NCI-H2196 treated with DMSO at 0.1 percent for 48 hours (cell line): ENCODE results near the gene RAB7A.
"Not testable (repeated sequence)": the region's sequence is repeated elsewhere in the genome, so short reads cannot be mapped to it uniquely, and the experiment has no call there.

Experiments
- DNase-seq: peaks from one replicate; lab custom pipeline; 2025; ENCODE audit not compliant: unreplicated experiment; lab: John Stamatoyannopoulos, UW

Gene RAB7A

DNA sequence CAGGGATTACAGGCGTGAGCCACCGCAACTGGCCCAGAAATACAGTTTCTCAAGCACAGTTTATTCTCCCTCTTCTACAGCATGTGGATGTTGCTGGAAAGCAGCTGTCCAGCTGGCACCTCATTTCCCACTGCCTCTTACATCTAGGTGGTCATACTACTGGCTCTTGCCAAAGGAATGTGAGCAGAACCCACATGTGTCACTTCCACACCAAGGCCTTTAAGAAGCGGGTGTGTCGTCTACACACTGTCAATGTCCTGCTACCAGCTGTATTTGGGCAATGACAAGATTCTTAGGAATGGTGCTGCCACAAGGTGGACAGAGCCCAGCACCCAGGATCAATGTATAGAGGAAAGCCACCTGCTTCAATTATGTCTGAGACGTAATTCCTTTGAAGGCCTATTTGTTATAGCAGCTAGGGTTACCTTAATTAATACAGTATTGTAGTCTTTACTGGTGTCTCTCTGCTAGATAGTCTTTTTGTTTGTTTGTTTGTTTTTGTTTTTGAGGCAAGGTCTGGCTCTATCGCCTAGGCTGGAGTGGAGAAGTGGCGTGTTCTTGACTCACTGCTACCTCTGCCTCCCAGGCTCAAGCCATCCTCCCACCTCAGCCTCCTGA is 15.1 kb upstream of the RAB7A start:
- no peak for DNase-seq

DNA sequence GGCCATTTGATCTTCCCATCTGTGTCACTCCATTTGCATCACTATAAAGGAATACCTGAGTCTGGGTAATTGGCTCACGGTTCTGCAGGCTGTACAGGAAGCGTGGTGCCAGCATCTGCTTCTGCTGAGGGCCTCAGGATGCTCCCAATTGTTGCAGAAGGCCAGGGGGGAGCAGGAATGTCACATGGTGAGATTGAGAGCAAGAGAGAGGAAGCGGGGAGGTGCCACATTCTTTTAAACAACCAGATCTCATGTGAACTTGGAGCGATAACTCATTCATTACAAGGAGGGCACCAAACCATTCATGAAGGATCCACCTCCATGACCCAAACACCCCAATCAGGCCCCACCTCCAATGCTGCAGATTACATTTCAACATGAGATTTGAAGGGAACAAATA is 13.1 kb upstream of the RAB7A start:
- no peak for DNase-seq

DNA sequence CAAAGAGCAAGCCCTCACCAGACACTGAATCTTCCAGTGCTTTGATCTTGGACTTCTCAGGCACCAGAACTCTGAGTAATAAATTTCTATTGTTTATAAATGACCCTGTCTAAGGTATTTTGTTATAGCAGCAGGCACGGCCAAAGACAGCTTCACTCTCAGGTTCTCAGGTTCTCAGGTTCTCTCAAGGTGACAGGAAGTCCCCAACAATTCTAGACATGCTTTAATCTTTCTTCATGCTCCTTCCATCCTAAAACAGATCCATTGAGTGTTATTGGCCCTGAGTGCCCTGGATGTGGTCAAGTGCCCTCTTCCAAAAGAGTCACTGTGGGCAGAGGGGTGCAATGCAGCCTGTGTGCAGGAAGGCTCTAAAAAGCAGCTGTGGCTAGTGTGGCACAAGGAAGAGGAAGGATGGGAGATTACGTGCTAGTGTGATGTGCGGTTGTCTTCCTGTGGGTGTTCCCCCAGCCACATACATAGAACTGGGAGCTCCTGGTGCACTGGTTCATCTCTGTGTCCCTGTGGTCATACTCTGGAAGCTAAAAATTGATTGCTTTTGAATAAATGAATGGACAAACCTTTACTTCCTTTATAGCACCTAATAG is 11.0 kb upstream of the RAB7A start:
- no peak for DNase-seq

DNA sequence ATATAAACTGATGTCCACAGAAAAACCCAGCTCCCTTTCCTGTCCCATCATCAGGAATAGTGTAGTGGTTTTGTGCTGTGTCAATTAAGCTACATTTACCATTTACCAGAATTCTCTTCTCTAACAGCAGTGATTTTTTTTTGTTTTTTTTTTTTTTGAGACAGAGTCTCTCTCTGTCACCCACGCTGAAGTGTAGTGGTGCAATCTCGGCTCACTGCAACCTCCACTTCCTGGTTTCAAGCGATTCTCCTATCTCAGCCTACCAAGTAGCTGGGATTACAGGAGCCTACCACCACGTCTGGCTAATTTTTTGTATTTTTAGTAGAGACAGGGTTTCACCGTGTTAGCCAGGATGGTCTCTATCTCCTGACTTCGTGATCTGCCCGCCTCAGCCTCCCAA is 7.1 kb upstream of the RAB7A start:
- DNase-seq: not testable (repeated sequence)

DNA sequence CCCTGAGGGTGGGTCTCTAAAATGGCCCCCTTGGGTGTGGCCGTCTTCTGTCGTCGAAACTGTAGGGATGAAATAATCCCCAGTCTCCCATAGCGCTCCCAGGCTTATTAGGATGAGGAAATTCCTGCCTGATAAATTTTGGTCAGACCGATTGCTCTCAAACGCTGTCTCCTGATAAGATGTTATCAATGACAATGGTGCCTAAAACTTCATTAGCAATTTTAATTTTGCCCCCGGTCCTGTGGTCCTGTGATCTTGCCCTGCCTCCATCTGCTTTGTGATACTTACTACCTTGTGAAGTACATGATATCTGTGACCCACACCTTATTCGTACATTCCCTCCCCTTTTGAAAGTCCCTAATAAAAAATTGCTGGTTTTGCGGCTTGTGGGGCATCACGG is 5.1 kb upstream of the RAB7A start:
- DNase-seq: no peak

DNA sequence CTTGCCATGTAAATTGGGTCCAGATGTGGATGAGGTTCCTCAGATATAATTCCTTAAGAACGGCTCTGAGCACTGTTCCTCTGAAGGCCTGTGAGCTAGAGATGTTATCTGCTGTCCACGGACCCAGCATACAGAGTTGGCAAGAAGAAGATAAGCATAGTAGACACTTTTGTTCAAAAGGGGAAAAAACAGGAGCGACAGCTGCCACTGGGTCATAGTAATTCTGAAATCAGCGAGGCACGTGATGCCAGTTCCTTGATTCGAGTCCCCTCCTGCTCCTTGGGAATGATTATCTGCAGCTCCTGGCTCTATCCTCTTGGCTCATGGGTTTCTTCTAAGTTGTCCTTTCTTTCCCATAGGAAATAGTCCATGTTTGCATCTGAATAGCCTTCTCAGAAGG is 2.5 kb upstream of the RAB7A start:
- no peak for DNase-seq

DNA sequence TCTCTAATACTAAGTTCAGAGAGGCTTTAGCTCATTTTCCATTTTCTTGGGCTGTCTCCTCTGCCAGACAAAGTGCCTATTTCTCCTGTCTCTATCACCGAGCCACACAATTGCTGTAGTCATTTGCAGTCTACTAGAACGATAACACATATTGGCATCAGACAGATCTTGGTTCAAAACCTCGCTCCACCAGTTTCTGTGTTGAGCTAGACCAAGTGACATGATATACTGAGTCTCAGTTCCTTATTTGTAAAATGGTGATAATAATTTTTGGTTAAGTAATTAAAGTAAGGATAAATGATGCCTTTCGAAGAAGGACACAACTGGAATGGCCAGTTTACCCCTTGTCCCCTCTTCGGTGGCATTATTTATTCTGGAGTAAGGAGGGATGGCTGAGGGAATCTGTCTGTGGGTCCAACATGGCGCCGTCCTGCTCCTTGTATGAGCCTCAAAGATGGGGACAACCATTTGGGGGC is 398 bp upstream of the RAB7A start:
- no peak for DNase-seq

DNA sequence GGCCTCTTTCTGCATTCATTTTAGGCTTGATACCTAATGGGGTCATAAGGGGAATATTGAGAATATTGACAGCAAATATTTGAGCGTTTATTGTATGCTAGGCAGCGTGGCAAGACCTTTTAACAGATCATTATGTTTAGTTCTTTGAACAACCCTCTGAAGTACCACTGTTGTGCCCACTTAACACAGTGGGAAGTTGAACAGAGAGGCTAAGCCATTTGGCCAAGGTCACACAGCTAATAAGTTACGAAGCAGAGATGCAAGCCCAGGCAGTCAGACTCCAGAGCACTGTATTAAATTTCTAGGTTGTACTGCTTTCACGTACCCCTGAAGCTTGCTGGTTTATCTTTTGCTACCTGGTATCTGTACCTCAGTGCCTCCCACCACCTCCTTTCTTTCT is 1.1 kb downstream of the RAB7A start:
- DNase-seq: no peak

DNA sequence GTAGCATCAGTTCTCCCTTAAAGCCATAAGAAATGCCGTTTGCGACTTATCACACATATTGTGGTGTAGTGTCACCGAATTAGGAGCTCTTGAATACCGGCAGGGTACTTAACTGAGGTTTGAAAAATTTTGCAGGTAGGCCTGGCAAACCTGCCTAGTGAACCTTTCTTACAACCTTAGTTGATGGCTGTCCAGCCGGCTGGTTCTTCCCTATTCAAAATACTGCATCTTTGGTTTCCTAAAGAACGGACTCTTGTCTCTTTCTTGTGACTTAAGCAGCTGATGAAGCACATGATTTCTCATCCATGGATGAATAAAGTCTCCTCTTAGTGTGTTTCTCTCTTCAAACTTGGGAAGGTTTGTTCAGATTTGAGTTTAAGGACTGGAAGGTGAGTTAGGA is 1.5 kb downstream of the RAB7A start:
- no peak for DNase-seq

DNA sequence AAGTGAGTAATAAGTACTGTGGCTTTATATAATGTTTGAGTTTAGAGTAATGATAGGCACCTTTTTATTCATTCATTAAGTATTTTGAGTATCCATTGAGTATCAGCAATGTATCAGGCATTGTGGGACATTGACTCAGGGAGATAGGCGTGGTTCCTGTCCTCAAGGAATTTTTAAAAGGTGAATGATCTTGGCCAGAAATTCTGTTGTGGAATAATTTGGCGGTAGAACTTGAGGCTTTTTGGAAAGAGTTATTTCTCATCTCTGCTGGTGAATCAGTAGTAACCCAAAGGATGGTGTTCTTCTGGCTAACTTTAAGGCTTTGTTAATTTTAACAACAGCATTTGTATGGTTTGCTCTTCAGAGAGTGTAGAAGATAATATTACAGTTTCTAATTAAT is 2.0 kb downstream of the RAB7A start:
- no peak for DNase-seq

DNA sequence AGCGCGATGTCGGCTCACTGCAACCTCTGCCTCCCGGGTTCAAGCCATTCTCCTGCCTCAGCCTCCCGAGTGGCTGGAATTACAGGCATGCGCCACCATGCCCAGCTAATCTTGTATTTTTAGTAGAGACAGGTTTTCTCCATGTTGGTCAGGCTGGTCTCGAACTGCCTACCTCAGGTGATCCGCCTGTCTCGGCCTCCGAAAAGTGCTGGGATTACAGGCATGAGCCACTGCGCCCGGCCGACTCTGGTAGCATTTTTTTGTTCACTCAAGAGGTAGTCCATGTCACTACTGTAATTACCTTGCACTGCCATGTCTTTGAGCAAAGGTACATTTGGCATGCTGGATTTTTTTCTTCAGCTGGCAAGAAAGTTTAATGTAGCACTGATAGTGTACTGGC is 2.5 kb downstream of the RAB7A start:
- not testable (repeated sequence) for DNase-seq

DNA sequence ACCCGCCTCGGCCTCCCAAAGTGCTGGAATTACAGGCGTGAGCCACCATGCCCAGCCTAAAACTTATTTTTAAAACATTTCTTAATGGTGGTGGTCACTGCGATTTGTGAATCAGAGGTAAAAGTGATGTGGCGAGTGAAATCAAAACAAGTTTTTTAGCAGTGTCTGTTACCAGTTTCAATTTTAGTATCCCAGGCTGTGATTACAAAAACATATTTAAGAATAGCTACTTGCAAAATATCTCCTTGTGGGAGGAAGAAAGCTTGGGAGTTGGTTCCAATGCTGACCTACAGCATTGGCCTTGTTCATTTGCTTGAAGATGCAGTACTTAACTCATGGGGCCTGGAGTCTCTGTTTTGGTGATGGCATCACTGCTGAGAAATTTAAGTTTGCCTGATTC is 4.5 kb downstream of the RAB7A start:
- DNase-seq: no peak

DNA sequence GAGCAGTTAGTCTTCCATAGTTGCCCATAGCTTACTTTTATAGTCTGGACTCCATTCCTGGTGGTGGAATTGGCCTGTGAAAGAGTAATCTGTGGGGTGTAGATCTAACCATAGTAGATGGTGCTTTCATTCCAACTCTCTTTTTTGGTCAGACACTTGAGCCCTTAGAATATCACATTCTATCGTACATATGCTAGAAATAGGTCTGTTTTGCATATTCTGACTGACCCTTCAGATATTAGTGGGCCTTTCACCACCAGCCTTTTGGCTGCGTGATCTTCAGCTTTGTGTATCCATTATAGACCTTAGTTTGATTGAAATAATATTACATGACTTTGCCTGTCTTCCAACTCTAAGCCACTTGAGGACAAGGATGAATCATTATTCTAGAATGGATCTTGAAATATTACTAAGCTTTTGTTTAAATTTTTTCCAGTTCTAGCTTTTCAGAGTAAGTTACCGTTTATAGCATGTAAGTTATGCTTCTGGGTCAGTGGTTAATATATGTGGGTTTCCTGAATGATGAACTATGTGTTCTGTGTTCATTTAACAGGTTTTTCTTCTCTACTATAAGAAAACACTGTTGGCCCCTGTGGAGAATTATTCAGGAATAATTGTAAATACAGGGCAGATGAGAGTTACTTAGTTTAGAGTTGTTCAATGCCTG is 8.7 kb downstream of the RAB7A start:
- no peak for DNase-seq

DNA sequence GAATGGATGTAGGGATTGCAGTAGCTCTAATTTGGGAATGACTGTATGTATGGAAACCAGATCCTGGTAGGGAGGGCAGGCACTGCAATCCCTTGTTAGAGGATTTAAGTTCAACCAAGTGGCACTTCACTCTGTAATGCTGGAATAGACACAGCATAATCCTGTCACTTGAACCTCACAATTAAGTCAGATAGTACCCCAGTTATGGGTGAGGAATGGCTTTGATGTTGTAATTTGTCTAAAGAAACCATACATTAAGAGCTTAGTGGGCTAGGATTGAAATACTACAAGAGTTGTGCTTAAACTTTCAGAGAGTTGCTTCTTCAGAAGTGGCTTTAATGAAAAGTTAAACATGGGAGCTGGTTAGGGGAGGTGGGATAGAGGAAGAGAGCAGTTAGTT is 9.3 kb downstream of the RAB7A start:
- DNase-seq: no peak

DNA sequence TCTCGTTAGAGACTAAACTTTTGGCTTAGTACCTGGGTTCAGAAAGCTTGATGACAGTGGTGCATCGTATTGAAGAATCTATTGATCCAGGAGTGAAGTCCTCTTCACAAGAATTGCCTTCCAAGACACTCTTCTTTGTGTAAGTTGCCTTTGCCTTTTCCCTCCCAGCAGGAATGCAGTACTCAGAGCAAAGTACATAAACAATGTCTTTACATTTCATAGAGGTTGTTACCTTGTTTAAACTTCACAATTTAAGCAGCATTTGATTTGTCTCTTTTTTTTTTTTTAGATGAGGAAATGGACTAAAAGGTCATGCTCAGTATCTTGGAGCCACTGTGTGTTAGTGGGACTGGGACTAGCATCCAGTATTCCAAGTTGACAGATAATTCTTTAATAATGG is 9.9 kb downstream of the RAB7A start:
- no peak for DNase-seq

DNA sequence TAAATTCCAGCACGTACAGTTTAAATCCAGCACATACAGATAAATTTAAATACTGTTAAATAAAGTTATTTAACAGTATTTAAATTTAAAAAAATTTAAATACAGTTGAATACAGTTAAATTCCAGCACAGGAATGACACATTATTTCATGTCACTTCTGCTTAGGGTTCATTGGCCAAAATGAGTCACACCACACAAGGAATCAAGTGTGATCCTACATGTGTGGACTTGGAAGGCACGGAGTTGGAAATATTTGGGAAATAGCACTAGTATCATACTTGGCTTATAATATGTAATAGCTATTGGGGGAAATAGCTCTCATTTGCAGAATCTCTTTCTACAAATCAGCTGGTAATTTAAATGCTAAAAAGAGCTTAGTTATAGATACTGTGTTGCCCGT is 10.6 kb downstream of the RAB7A start:
- DNase-seq: no peak

DNA sequence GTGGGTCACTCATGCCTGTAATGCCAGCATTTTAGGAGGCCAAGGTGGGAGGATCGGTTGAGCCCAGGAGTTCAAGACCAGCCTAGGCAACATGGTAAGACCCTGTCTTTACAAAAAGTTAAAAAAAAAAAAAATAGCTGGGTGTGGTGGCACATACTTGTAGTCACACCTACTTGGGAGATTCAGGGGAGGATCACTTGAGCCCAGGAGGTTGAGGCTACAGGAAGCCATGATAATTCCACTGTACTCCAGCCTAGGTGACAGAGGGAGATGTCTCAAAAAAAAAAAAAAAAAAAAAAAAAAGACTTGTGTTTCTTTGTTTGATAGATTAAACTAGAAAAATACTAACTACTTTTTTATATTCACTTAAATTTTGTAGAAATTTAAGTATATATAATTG is 14.6 kb downstream of the RAB7A start:
- DNase-seq: no peak

DNA sequence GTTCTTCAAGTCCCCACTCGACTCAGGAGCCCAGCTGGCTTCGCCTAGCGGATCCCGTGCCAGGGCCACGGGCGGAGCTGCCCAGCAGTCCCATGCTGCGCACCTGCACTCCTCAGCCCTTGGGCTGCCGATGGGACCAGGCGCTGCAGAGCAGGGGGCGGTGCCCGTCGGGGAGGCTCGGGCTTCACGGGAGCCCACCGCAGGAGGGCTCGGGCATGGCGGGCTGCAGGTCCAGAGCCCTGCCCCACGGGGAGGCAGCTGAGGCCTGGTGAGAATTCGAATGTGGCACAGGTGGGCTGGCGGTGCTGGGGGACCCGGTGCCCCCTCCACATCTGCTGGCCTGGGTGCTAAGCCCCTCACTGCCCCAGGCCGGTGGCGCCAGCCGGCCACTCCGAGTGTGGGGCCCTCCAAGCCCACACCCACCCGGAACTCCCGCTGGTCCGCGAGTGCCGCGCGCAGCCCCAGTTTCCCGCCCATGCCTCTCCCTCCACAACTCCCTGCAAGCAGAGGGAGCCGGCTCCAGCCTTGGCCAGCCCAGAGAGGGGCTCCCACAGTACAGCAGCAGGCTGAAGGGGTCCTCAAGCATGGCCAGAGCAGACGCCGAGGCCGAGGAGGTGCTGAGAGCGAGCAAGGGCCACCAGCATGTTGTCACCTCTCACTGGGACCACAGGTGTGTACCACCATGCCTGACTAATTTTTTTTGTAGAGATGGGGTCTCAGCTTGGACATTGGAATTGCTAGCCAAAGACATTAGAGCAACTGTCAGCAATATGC is 17.0 kb downstream of the RAB7A start:
- no peak for DNase-seq

DNA sequence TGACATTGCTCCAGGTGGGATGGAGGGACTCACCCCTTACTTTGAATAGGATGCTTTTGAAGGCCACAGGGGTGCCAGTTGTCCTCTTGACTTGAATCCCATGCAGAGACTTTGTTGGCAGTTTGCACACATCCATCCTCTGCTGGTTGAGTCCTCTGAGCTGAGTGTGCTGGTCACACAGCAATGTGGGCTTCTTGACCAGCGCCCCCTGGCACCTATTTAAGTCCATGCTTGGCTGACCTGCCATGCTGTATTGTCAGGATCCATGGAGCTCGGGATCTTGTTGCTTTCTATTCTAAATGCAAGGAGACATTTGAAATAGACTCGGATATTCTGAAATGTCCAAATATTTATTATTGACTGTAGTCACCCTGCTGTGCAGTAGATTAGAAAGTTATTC is 19.8 kb downstream of the RAB7A start:
- DNase-seq: no peak

DNA sequence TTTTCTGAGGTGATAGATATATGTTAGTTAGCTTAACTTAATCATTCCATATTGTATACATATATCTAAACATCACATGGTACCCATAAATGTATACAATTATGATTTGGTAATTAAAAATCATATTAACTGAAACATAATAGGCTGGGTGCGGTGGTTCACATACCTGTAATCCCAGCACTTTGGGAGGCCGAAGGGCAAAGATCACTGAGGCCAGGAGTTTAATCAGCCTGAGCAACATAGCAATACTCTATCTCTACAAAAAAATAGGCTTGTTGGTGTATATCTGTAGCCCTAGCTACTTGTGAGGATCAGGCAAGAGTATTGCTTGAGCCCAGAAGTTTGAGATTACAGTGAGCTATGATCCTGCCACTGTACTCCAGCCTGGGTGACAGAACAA is 20.9 kb downstream of the RAB7A start:
- no peak for DNase-seq

DNA sequence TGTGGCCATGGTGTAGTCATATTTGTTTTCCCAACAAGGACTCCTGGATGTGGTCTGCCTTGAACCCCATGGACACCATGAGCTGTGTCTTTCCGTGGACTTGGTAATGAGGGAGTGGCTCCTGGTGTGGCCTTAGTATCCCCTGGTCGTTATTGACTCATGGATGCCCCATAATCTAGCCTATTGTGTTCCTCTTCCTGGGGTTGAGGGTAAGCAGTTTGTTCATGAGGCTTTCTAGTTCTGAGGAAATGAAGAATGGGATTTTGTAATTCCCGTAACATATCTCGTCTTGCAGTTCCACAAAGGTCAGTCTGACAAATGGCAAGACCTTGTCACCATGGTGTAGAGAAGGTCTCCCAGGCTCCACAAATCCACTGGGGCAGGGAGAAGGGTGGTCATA is 22.6 kb downstream of the RAB7A start:
- no peak for DNase-seq

DNA sequence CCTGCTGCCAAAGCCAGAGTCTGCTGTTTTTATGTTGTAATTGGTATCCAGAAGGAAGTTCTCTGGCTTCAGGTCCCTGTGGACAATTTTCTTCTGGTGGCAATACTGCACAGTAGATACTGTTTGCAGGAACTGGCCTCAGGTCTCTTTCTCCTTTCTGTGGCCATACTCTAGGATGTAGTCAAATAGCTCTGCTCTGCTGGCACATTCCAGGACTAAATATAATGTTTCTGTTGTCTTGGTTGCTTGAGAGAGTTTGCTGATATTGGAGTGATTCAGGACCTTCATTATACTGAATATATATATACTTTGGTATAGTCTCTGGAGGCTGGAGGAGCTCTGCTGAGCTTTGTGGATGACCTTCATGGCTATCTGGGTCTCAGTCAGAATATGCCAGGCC is 23.1 kb downstream of the RAB7A start:
- no peak for DNase-seq
